HepG2 (cell line): ENCODE measurements around the gene SOX5. TPM values are rescaled to one million over a fixed set of nuclear protein-coding genes. Genes with fewer than 3 reads are reported as not detected.
A peak's percentile ranks its signal among the peaks of the same experiment; 100 is the strongest.
"Not testable (repeated sequence)": the region's sequence is repeated elsewhere in the genome, so short reads cannot be mapped to it uniquely, and the experiment has no call there.

Source experiments
- ATAC-seq: fragments of 200-7000 bp; cut with Tn5 transposase; 3 replicates; pipeline ENCODE4 v1.9.1; 2020; ENCODE audit warnings: mild to moderate bottlenecking, moderate library complexity
- BruUV-seq: library from RNA; stranded (reverse); fragments of 400-500 nt; replicated peaks from 2 replicates; lab custom pipeline; 2021; lab: Mats Ljungman, UMichigan
- CTCF ChIA-PET: fragments of 300-600 bp; formaldehyde crosslinking; extraction: SDS; loops from one replicate; lab custom pipeline; 2021; ENCODE audit warnings: low total read pairs, inconsistent platforms, low intra/inter-chr PET ratio; lab: Yijun Ruan, JAX
- POLR2A ChIA-PET: fragments of 350-600 bp; sonication (Branson Sonifier 250); formaldehyde crosslinking; loops from one replicate; lab custom pipeline; 2020; ENCODE audit warnings: antibody characterized with exemption, inconsistent platforms; lab: Yijun Ruan, JAX
- DNase-seq: peaks from one replicate; pipeline ENCODE4 v3.0.0-alpha.2; 2015; ENCODE audit warnings: low spot score
- FAIRE-seq: peaks from 3 replicates; lab custom pipeline; 2011; peaks lifted over from hg19 to GRCh38; lab: Jason Lieb, UNC
- H2AFZ ChIP-seq: one replicate; pipeline ENCODE4 v1.6.1; 2011; ENCODE audit warnings: low read length, inconsistent platforms
- H3K27ac ChIP-seq: fragments of 300-600 bp; 3 replicates; pipeline ENCODE4 v1.8.0; 2011; ENCODE audit warnings: mixed run types, mild to moderate bottlenecking, mixed read lengths, low read length, inconsistent platforms; ENCODE audit not compliant: insufficient read depth; ENCODE audit errors: extremely low read length
- H3K27me3 ChIP-seq, 2 experiments: fragments of 200-600 bp in 1 of 2; 2 replicates in 1 of 2; 3 replicates in 1 of 2; pipeline versions ENCODE4 v1.6.0 to v1.8.0; 2011; ENCODE audit warnings: low read length in 2 of 2, mild to moderate bottlenecking in 2 of 2, moderate library complexity in 2 of 2, inconsistent platforms in 1 of 2; ENCODE audit not compliant: insufficient read depth in 2 of 2, control insufficient read depth in 1 of 2
- H3K36me3 ChIP-seq, 2 experiments: fragments of 200-600 bp in 1 of 2; replicated peaks in 1 of 2; 2 replicates in 1 of 2; 3 replicates in 1 of 2; pipeline versions ENCODE4 v1.5.1 to v1.8.0; 2011; ENCODE audit warnings: low read length in 2 of 2, inconsistent platforms in 1 of 2; ENCODE audit not compliant: insufficient read depth in 2 of 2, control insufficient read depth in 1 of 2
- H3K4me1 ChIP-seq: 2 replicates; pipeline ENCODE4 v1.5.1; 2012; ENCODE audit warnings: low read length, inconsistent platforms; ENCODE audit not compliant: insufficient read depth
- H3K4me2 ChIP-seq: 2 replicates; pipeline ENCODE4 v1.6.0; 2011; ENCODE audit warnings: low read depth, low read length, inconsistent platforms
- H3K4me3 ChIP-seq, 3 experiments: fragments of 200-600 bp in 1 of 3; sonication (generic), shearing (Covaris generic) in 1 of 3; replicated peaks in 1 of 3; 2 replicates each; pipeline ENCODE4 v1.5.1; 2011 to 2016; ENCODE audit warnings: low read length in 3 of 3, inconsistent platforms in 2 of 3, low read depth in 2 of 3, mild to moderate bottlenecking in 2 of 3, control low read depth in 1 of 3, mixed read lengths in 1 of 3; ENCODE audit not compliant: insufficient read depth in 1 of 3
- H3K79me2 ChIP-seq: one replicate; pipeline ENCODE4 v1.6.1; 2011; ENCODE audit warnings: low read length, inconsistent platforms; ENCODE audit not compliant: insufficient read depth
- H3K9ac ChIP-seq: 2 replicates; pipeline ENCODE4 v1.6.0; 2011; ENCODE audit warnings: mild to moderate bottlenecking, low read depth, low read length, inconsistent platforms; ENCODE audit not compliant: insufficient read depth
- H3K9me3 ChIP-seq: 2 replicates; pipeline ENCODE4 v1.5.1; 2012; ENCODE audit warnings: mild to moderate bottlenecking, low read length
- H4K20me1 ChIP-seq: 2 replicates; pipeline ENCODE4 v1.6.0; 2011; ENCODE audit warnings: inconsistent platforms, mild to moderate bottlenecking, low read length, moderate library complexity; ENCODE audit not compliant: insufficient read depth
- CREB1 ChIP-seq, 2 experiments: fragments of 450-650 bp in 1 of 2; IDR thresholded peaks; 2 replicates each; pipeline ENCODE4 v1.6.1; 2016 to 2017; ENCODE audit warnings: control low read depth in 1 of 2, mild to moderate bottlenecking in 1 of 2, missing compliant biosample characterization in 1 of 2, missing genetic modification characterization in 1 of 2
- MEIS1 ChIP-seq: sonication (generic); formaldehyde crosslinking; IDR thresholded peaks from 2 replicates; pipeline ENCODE4 v1.9.0; 2021; ENCODE audit warnings: mild to moderate bottlenecking, missing genetic modification reagents, moderate library complexity, borderline replicate concordance
- MXD4 ChIP-seq: IDR thresholded peaks from 2 replicates; pipeline ENCODE4 v1.6.1; 2016; ENCODE audit warnings: mild to moderate bottlenecking, missing biosample characterization, missing genetic modification reagents
- ZFP90 ChIP-seq: sonication (generic); formaldehyde crosslinking; IDR thresholded peaks from 2 replicates; pipeline ENCODE4 v1.8.0; 2022; ENCODE audit warnings: missing genetic modification reagents, mild to moderate bottlenecking, inconsistent platforms, borderline replicate concordance
- ZNF589 ChIP-seq: sonication (generic); formaldehyde crosslinking; conservative IDR thresholded peaks from 2 replicates; pipeline ENCODE4 v1.8.0; 2022; ENCODE audit warnings: mild to moderate bottlenecking, moderate library complexity, missing genetic modification reagents
- ZNF670 ChIP-seq: sonication (generic); formaldehyde crosslinking; IDR thresholded peaks from 2 replicates; pipeline ENCODE4 v1.8.0; 2022; ENCODE audit warnings: mild to moderate bottlenecking, missing genetic modification reagents, borderline replicate concordance
- ZNF775 ChIP-seq: sonication (generic); formaldehyde crosslinking; IDR thresholded peaks from 2 replicates; pipeline ENCODE4 v1.4.0; 2020; ENCODE audit warnings: missing genetic modification reagents, mild to moderate bottlenecking, moderate library complexity, borderline replicate concordance
- ZXDC ChIP-seq: sonication (generic); formaldehyde crosslinking; IDR thresholded peaks from 2 replicates; pipeline ENCODE4 v1.5.0; 2020; ENCODE audit warnings: mild to moderate bottlenecking, missing genetic modification reagents
- WGBS: methylation state at CpG from one replicate; pipeline ENCODE4 v1.1.6; 2017; ENCODE audit warnings: low lambda C conversion rate; 5-methylcytosine and 5-hydroxymethylcytosine counted together
- in situ Hi-C: cut with HindIII; loops from 2 replicates; pipeline ENCODE4 v1.10.0; 2017; ENCODE audit warnings: low pct_unique_long_range_greater_than_20kb; ENCODE audit not compliant: extremely low pct_ligation_motif_present
- intact Hi-C: fragments of 100-400 bp; cut with micrococcal nuclease; formaldehyde crosslinking; loops from one replicate; pipeline ENCODE4 v1.10.0; 2022; ENCODE audit not compliant: unreplicated experiment
- polyA plus RNA-seq, 8 experiments: library from polyadenylated mRNA; depleted of rRNA in 3 of 8; stranded (reverse) in 7 of 8; unstranded in 1 of 8; fragments of >200 nt; fragmentation: Illumina TruSeq in 4 of 8; extraction: Trizol in 4 of 8; gene quantifications; 2 replicates each; pipeline versions ENCODE4 v1.2.1 to v1.2.3, GENCODE V29; 2011 to 2016; ENCODE audit warnings: low read depth in 4 of 8, missing spikeins in 1 of 8, mixed read lengths in 1 of 8; ENCODE audit not compliant: insufficient read depth in 1 of 8
- total RNA-seq, 5 experiments: library from RNA; depleted of rRNA; stranded (reverse); fragments of >200 nt; fragmentation: Illumina TruSeq; extraction: Trizol; gene quantifications; 2 replicates each; pipeline ENCODE4 v1.2.3, GENCODE V29; 2016; ENCODE audit warnings: low read depth in 1 of 5
- TF ChIP-seq, protein P1 (sequence below): sonication (generic); formaldehyde crosslinking; IDR thresholded peaks from 2 replicates; pipeline ENCODE4 v1.5.1; 2020; ENCODE audit warnings: missing genetic modification reagents, mild to moderate bottlenecking, borderline replicate concordance
- TF ChIP-seq, protein P2 (sequence below): sonication (generic); formaldehyde crosslinking; IDR thresholded peaks from 2 replicates; pipeline ENCODE4 v1.4.0; 2020; ENCODE audit warnings: missing genetic modification reagents, mild to moderate bottlenecking, borderline replicate concordance

The SOX5 gene
- total and polyA plus RNA-seq, 2 of the 13 experiments (the other 11 are each of a cell fraction or from before 2014, with no cell fraction given): 18.5 to 76.4 TPM

GRCh38 chr12:23824358-23824757, 125.1 kb downstream of the SOX5 start:
- Histone ChIP-seq H4K20me1 (no peaks in the 10 kb centered on the region; the same call in 1 of the 2 replicates), H3K27me3 (no peaks in the 10 kb centered on the region), H3K4me2 (no peak overlapping the region), H3K27ac (no peak overlapping the region), H3K9me3 (no peaks in the 10 kb centered on the region), H3K9ac (no peak overlapping the region), H3K79me2 (peaks cover 7% of the 10 kb centered on the region)
- ATAC-seq: peak; percentile 35; the same call in 2 of the 3 replicates
- in situ Hi-C loops: no loop called here
- TF ChIP-seq ZNF589 (no peak), ZNF775 (no peak), ZXDC (CRISPR knock-in tag) (no peak), ZNF670 (no peak), ZFP90 (CRISPR knock-in tag) (no peak), MEIS1 (CRISPR knock-in tag) (no peak), MXD4 (no peak), CREB1 (IDR thresholded peaks at IDR 0.05) (no peak), CREB1 (CRISPR knock-in tag; IDR thresholded peaks at IDR 0.05) (no peak)
- TF ChIP-seq, protein P1, sequence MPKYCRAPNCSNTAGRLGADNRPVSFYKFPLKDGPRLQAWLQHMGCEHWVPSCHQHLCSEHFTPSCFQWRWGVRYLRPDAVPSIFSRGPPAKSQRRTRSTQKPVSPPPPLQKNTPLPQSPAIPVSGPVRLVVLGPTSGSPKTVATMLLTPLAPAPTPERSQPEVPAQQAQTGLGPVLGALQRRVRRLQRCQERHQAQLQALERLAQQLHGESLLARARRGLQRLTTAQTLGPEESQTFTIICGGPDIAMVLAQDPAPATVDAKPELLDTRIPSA (CRISPR knock-in tag): no peak
- TF ChIP-seq, protein P2, sequence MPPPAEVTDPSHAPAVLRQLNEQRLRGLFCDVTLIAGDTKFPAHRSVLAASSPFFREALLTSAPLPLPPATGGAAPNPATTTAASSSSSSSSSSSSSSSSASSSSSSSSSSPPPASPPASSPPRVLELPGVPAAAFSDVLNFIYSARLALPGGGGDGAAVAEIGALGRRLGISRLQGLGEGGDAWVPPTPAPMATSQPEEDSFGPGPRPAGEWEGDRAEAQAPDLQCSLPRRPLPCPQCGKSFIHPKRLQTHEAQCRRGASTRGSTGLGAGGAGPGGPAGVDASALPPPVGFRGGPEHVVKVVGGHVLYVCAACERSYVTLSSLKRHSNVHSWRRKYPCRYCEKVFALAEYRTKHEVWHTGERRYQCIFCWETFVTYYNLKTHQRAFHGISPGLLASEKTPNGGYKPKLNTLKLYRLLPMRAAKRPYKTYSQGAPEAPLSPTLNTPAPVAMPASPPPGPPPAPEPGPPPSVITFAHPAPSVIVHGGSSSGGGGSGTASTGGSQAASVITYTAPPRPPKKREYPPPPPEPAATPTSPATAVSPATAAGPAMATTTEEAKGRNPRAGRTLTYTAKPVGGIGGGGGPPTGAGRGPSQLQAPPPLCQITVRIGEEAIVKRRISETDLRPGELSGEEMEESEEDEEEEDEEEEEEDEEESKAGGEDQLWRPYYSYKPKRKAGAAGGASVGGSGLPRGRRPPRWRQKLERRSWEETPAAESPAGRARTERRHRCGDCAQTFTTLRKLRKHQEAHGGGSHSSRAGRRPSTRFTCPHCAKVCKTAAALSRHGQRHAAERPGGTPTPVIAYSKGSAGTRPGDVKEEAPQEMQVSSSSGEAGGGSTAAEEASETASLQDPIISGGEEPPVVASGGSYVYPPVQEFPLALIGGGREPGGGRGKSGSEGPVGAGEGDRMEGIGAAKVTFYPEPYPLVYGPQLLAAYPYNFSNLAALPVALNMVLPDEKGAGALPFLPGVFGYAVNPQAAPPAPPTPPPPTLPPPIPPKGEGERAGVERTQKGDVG (CRISPR knock-in tag): no peak
- TF ChIP-seq, all 625 proteins: peak for 0
- Histone ChIP-seq H3K36me3 (peaks cover 5 to 23% of the 10 kb centered on the region in 2 experiments; a peak in 4 of 5 replicates), H3K4me1 (peaks cover 22% of the 10 kb centered on the region), H3K4me3 (no peak overlapping the region), H2AFZ (no peak overlapping the region)
- BruUV-seq: no TSS peak
- WGBS: 93% methylated on average over 8 of the region's 8 CpGs
- ChIA-PET CTCF (no interaction called here), POLR2A (no interaction called here)
- FAIRE-seq (no peak), DNase-seq (no peak)
- intact Hi-C loops: no loop called here

GRCh38 chr12:23822883-23823282, 126.6 kb downstream of the SOX5 start:
- FAIRE-seq, intact Hi-C loops, H3K4me2 ChIP-seq, H2AFZ ChIP-seq, CTCF ChIA-PET, H3K4me1 ChIP-seq, H3K27me3 ChIP-seq, ATAC-seq, POLR2A ChIA-PET, H4K20me1 ChIP-seq, H3K79me2 ChIP-seq, H3K4me3 ChIP-seq, H3K9me3 ChIP-seq, in situ Hi-C loops, DNase-seq, H3K27ac ChIP-seq, H3K9ac ChIP-seq, BruUV-seq: not testable (repeated sequence)
- H3K36me3 ChIP-seq: peaks cover 5 to 15% of the 10 kb centered on the region in 2 experiments; a peak in 4 of 5 replicates
